HCEC 1CT (cell line): ENCODE data around the gene ORAI3.

Source experiments
- DNase-seq: peaks from one replicate; pipeline ENCODE4 v3.0.0-alpha.2; 2017

Gene ORAI3

GRCh38 chr16:30948667-30949649 is at the start of gene ORAI3:
Gene ORAI3 (plus strand): TSS chr16:30949068. CDS start chr16:30949290, 222 bp downstream.
- DNase-seq: peak; percentile 74

- DNase-seq: no peak
These were observed 49.1 kb upstream of the ORAI3 start for GRCh38 chr16:30899794-30900193.

GRCh38 chr16:30900588-30900987 is 48.3 kb upstream of the ORAI3 start:
- no peak for DNase-seq

- DNase-seq: no peak
These were observed 47.5 kb upstream of the ORAI3 start for GRCh38 chr16:30901201-30902028.

- DNase-seq: peak; percentile 62
These were observed 46.6 kb upstream of the ORAI3 start for GRCh38 chr16:30902029-30902972.

GRCh38 chr16:30903002-30903401 is 45.9 kb upstream of the ORAI3 start:
- DNase-seq: no peak

- peak; percentile 40 for DNase-seq
These were observed 45.3 kb upstream of the ORAI3 start for GRCh38 chr16:30903596-30903995.

- DNase-seq: no peak
These were observed 44.6 kb upstream of the ORAI3 start for GRCh38 chr16:30904114-30904780.

GRCh38 chr16:30907064-30907463 is 41.8 kb upstream of the ORAI3 start:
- DNase-seq: no peak

- no peak for DNase-seq
These were observed 38.3 kb upstream of the ORAI3 start for GRCh38 chr16:30910427-30911029.

GRCh38 chr16:30912794-30913412 is 36.0 kb upstream of the ORAI3 start:
- no peak for DNase-seq

GRCh38 chr16:30914830-30915229 is 34.0 kb upstream of the ORAI3 start:
- no peak for DNase-seq

- no peak for DNase-seq
These were observed 30.3 kb upstream of the ORAI3 start for GRCh38 chr16:30918614-30919013.

- DNase-seq: no peak
These were observed 28.0 kb upstream of the ORAI3 start for GRCh38 chr16:30920891-30921290.

- DNase-seq: no peak
These were observed 27.5 kb upstream of the ORAI3 start for GRCh38 chr16:30921459-30921747.

GRCh38 chr16:30921748-30922419 is 27.0 kb upstream of the ORAI3 start:
- peak; percentile 79 for DNase-seq

- DNase-seq: peak; percentile 99
These were observed 26.4 kb upstream of the ORAI3 start for GRCh38 chr16:30922420-30922959.

GRCh38 chr16:30922960-30923535 is 25.8 kb upstream of the ORAI3 start:
- DNase-seq: peak; percentile 100

GRCh38 chr16:30923554-30924075 is 25.3 kb upstream of the ORAI3 start, which contains the start of gene FBXL19:
Gene FBXL19 (plus strand): TSS chr16:30923572. CDS start chr16:30925755, 2,183 bp downstream.
- no peak for DNase-seq
